NCI-H1694 (cell line): Measurements from ENCODE around the gene PGBD1.

ENCODE experiments used
- DNase-seq: peaks from one replicate; lab custom pipeline; 2025; lab: John Stamatoyannopoulos, UW

PGBD1 gene

DNA sequence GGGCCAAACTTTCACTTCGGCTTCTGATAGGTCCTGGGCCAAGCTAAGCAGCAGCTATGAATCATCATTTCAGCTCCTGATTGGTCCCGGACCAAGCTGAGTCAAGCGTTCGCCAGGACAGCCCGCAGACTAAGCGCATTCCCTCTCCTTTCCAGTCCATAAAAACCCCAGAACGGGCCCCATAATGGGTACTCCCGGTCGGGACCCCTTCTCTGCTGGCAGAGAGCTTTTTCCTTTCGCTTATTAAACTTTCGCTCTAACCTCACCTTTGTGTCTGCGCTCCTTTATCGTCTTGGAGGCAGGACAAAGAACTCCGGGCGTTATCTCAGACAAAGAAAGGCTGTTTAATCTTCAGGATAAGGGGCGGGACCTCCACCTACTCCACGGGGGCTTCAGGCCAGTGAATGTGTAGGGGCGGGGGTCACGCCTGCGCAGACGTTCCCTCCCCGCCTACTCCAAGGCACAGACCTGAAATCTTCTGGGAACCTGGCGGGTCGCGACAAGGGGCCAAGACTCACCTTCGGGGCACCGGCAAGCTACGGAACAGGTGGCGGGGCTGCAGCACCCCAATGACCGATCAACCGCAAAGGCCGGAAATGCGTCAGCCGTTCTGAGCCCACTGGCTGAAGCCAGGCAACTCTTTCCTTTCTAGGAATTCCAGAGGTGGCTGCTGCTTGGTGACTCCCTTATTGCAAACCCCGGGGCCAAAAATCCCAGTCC, 54.4 kb downstream of the PGBD1 start, which contains the start of gene ZSCAN31:
TSS of gene ZSCAN31 (minus strand) at position 585 of the 720 bp plus-strand sequence. CDS start 6,465 bp downstream, outside the sequence.
- peak; percentile 85 for DNase-seq

DNA sequence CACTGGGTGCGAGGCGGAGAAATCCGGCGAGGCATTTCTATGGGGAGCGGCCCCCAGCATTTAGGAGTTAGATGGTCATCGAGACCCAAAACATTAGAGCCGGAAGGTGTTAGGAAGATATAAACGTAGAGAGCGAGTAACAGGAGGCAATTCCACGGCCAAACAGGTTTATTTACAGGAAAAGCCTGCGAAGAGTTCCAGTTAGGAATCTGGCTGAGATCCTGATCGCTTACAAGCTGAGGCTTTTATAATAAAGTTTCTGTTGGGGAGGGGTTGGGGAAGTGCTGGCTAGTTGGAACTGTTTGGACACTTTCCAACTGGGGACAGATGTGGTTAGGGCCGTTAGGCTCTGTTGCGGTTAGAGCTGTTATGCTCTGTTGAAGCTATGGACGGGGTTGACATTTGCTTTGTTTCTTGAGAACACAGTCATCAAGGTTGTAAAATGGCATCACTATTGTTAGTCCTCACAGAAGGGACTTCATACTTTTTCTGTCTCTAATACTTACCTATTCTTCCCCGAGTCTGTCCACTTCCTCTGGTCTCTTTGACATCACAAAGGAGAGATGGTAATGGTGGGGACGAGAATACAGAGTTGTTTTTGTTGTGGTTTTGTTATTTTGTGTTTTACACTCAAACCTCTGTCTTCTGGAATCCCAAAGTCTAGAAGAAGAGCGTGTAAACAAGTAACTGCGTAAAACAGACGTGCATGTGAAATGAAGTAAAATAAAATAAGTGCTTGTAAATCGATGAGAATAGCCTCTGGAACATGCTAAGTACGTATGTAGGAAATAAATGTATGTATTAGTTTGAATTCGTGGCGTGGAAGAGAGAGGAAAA, 55.1 kb downstream of the PGBD1 start:
- no peak for DNase-seq

DNA sequence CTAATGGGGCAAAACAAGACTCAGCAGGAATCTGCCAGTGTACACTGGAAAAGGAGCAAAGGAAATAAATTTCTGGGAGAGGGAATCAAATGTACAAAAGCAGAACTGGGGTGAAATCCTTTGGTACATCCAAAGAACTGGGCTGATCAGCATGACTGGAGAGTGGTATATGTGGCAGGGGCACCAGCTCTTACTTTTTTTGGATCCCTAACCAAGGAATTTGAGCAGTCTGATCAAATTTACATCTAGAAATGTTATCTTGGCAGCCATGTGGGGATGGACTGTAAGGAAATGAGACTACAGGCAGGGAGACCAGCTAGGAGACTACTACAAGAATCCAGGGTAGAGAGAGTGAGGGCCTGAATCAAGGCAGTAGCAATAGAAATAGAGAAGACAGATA, 55.7 kb downstream of the PGBD1 start:
- no peak for DNase-seq

DNA sequence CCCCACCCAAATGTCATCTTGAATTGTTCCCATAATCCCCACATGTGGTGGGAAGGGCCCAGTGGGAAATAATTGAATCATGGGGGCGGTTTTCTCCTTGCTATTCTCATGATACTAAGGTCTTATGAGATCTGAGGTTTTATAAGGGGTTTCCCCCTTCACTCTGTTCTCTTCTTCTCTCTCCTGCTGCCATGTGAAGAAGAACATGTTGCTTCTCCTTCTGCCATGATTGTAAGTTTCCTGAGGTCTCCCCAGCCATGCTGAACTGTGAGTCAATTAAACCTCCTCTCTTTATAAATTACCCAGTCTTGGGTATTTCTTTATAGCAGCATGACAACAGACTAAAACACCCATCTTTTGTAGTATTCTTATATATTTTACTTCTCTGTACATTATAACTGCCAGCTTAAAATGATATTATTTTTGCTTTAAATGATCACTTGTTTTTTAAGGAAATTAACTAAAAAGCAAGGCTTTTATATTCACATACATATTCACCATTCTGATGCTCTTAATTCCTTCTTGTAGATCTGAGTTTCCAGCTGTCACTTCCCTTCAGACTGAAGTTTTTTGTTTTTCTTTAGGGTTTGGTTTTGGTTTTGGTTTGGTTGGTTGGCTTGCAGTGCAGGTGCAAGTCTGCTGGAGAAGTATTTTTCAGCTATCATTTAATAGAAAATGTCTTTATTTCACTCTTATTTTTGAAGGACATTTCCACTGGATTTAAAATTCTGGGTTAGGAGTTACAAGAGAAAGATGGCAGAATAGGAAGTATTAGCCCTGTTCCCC, 59.1 kb downstream of the PGBD1 start:
- DNase-seq = no peak

DNA sequence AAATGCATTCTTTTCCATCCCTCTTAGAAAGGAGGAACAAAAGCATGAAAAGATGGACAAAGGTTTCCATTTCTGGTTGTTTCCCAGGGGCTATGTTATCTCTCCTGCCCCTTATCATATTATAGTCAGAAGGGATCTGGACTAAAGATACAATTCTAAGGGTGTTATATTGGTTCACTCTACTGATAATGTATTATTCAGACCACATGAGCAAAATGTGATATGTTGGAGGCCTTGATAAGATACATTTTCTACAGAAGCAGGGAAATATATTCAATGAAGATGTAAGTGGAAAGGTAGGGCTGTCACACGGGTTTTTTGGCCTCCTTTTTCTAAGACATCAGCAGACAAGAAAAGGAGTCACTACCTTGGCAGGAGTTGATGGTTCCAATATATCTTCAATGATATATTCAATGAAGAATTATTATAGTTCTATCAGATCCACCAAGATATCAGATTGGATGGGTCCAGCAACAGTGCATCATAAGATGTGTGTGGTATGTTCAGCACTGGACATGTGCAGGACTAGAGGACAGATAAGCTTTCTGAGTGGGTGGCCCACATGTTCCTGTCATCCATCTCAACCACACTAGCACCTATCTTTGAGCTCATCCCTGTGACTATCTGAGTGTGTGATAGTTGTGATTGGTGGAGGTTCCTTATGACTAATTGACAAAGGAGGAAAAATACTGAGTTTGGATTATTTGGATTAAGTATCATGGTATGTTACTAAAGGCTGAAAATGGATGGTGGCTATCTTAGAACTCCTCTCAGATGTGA, 62.7 kb downstream of the PGBD1 start:
- DNase-seq = no peak

DNA sequence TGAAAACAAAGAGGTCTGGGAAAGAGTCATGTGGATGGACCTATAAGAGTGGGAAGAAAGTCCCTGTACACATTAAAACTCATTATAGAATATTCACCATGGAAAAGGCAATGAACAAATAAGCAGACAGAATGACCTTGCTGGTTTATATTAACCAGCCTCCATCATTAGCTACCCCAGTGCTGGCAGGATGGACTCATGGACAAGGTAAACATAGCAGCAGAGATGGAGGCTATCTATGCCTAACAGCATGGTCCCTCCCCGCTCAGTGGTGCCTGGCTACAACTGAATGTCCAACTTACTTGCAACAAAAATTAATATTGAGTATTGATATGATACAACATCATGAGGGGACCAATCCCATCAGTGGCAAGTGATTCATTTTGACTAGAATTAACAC, 63.8 kb downstream of the PGBD1 start:
- no peak for DNase-seq

DNA sequence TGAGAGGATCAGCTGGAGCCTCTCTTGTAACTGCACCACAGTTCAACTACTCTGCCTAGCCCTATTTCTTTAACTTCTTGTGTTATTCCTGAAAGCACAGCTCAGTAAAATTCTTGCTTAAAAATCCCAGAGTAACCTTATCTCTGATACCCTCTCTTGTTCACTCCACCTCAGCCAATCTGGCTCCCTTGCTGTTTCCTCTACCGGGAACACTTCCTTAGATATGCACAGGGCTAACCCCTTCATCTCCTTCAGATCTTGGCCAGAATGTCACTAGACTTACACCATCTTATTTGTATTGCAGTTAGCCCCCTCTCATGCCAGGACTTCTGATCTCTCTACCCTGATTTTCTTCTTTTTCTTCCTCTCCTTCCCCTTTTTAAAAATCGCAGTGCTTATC, 65.7 kb downstream of the PGBD1 start:
- DNase-seq = no peak

DNA sequence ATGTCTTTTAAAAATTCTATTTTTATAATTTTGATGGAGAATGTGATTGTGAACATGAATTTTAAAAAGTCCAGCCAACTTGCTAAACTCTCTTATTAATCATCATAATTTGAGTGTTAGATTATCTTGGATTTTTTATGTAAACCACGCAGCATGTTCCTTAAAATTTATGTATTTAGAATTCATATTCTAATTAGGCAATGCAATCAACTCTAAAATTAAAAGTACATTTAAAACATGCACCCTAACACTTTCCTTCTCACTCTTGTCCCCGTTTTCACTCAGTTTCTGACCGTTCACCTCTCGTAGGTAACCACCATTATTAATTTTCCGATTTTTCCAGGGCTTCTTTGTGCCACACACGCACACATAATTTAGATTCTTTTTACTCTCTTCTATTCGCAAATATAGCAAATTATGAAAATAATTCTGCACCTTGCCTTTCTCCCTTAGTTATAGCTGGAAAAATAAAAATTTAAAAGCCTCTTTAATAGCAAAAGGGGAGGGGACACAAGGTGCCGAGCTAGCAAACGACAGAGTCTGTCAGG, 68.0 kb downstream of the PGBD1 start:
- no peak for DNase-seq

DNA sequence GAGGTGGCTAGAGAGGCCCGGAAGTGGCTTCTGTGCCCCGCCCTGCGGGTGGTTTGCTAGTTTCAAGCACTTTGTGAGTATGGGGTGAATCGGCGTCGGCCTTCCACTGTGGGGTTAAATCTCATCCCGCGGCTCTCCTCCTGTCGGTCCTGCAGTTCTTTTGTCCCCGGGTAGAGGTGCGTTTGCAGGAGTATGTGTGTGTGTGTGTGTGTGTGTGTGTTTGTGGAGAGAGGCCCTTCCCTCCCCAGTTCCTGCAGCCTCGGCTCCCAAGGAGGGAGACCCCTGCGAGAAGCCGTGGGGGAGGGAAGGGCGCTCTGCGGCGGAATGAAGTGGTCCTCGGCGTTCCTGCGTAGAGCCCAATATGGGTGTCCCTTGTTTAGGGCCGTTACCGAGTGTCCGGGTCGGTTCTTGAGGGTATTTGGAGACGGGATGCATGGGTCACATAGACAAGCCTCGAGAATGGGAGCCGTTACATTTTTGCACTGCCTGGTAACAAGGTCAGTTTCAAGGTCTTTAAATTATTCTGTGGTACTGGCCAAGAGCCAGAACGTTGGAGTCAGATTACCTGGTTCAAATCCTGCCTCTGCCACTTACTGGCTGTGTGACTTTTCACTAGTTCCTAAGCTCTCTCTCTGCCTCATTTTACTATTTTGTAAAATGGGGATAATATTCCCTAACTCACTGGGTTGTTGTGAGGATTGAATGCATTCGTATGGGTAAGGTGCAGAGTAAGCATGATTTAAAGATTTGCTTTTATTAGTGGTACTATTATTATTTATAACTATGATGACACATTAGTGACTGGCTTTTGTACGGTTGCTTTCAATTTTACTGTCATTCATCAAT, 68.7 kb downstream of the PGBD1 start, which contains the start of gene ZKSCAN3:
TSS of gene ZKSCAN3 (plus strand) at position 56 of the 846 bp plus-strand sequence. CDS start 9,640 bp downstream, outside the sequence.
- DNase-seq = peak; percentile 37

DNA sequence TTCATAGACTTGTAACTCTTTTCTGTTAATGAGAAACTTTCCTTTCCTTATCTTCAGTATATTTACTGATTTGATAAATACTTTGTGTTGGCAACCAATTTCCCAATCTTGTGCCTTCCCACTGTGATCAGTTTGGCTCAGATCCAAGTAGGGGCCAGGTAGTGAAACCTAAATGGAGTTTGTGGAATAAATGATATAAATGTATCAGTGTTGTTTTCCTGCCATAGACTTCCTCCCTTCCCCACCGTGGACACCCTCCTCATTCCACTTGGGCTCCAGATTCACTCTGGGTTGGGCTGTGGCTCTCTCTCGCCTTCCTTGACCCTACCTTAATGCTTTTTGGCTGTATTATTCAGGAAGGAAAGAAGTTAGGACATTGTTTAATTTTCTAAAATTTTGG, 69.7 kb downstream of the PGBD1 start:
- DNase-seq = no peak

DNA sequence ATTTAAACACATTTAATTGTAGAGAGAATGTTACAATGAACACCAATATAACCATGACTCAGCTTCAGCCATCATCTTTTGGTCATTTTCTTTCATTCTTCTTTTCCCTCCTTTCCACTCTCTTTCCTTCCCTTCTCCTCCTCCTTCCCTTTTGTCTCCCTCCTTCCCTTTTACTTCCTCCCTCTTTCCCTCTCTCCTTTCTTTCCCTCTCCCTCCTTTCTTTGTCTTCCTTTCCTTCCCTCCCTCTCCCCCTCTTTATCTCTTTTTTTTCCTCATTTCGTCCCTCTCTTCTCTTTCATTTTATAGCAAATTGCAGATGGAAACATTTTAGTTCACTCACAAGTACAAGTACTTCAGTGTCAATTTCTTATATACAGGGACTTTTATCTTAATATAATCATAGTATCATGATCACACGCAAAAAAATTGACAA, 70.1 kb downstream of the PGBD1 start:
- no peak for DNase-seq
